Nephron (organoid): ENCODE measurements around the gene PRKCB.
A peak's percentile ranks its signal among the peaks of the same experiment; 100 is the strongest.

ENCODE experiments used
- H3K27ac Mint-ChIP-seq, 3 experiments: 2 replicates each; pipeline ENCODE4 v1.8.0; 2020; ENCODE audit warnings: mixed read lengths in 3 of 3, mild to moderate bottlenecking in 2 of 3, moderate library complexity in 1 of 3
- H3K27me3 Mint-ChIP-seq: 2 replicates; pipeline ENCODE4 v1.8.0; 2021; ENCODE audit warnings: low read depth, mild to moderate bottlenecking, moderate library complexity, mixed read lengths
- H3K36me3 Mint-ChIP-seq: 2 replicates; pipeline ENCODE4 v1.8.0; 2020; ENCODE audit warnings: low read depth, mixed read lengths
- H3K4me1 Mint-ChIP-seq: 2 replicates; pipeline ENCODE4 v1.8.0; 2020; ENCODE audit warnings: mixed read lengths
- H3K4me3 Mint-ChIP-seq, 3 experiments: 2 replicates each; pipeline ENCODE4 v1.8.0; 2020; ENCODE audit warnings: mild to moderate bottlenecking in 3 of 3, mixed read lengths in 3 of 3, moderate library complexity in 2 of 3
- H3K9me3 Mint-ChIP-seq: 2 replicates; pipeline ENCODE4 v1.8.0; 2020; ENCODE audit warnings: mixed read lengths
- CTCF ChIP-seq, 3 experiments: fragments of 200-600 bp; sonication (generic); IDR thresholded peaks; one replicate each; pipeline ENCODE4 v1.5.0; 2021; ENCODE audit warnings: antibody characterized with exemption in 3 of 3; ENCODE audit not compliant: unreplicated experiment in 3 of 3

Gene PRKCB

DNA sequence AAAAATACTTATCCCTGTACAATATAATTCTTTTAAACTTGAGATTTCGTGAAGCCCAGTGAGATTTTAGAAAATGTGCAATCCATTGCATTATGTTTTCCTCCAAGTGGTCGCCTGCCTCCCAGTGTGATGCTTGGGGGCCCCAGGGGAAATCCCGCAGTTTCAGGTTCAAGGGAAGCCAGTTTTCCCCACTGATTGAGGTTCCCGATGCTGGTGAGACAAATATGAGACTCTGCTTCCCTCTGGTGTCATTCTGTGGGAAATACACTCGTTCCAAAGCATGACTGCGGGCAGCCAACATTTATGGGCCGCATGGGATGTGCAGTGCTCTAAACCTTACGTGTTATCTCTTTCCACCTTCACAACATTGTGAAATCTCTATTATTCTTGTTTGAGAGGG lies 200.8 kb downstream of the PRKCB start:
- no peaks in the 10 kb centered on the region for H3K4me1 Mint-ChIP-seq
- no peaks in the 10 kb centered on the region for H3K9me3 Mint-ChIP-seq
- no peak overlapping the region for H3K27ac Mint-ChIP-seq
- H3K4me3 Mint-ChIP-seq = no peak overlapping the region
- H3K27me3 Mint-ChIP-seq = peaks cover 37% of the 10 kb centered on the region
- H3K36me3 Mint-ChIP-seq = no peaks in the 10 kb centered on the region
- TF ChIP-seq CTCF (IDR thresholded peaks at IDR 0.05; ENCODE audit: unreplicated experiment in 3 of 3) = peak; percentile 69 to 81 (median 74)

GRCh38 chr16:24037335-24037734 lies 201.6 kb downstream of the PRKCB start:
- Mint-ChIP-seq H3K27me3 (peaks cover 42% of the 10 kb centered on the region), H3K4me1 (no peaks in the 10 kb centered on the region), H3K36me3 (no peaks in the 10 kb centered on the region), H3K9me3 (no peaks in the 10 kb centered on the region), H3K4me3 (no peak overlapping the region), H3K27ac (no peak overlapping the region)
- TF ChIP-seq CTCF (IDR thresholded peaks at IDR 0.05; ENCODE audit: unreplicated experiment in 3 of 3) = no peak

GRCh38 chr16:24041834-24042631 lies 206.2 kb downstream of the PRKCB start:
- Mint-ChIP-seq H3K36me3 (no peaks in the 10 kb centered on the region), H3K4me3 (no peak overlapping the region), H3K9me3 (no peaks in the 10 kb centered on the region), H3K27me3 (peaks cover 27% of the 10 kb centered on the region), H3K27ac (no peak overlapping the region), H3K4me1 (no peaks in the 10 kb centered on the region)
- TF ChIP-seq CTCF (IDR thresholded peaks at IDR 0.05; ENCODE audit: unreplicated experiment in 3 of 3) = peak; percentile 73 to 78 (median 76)

GRCh38 chr16:24044467-24044866 lies 208.7 kb downstream of the PRKCB start:
- no peak for TF ChIP-seq CTCF (IDR thresholded peaks at IDR 0.05; ENCODE audit: unreplicated experiment in 3 of 3)
- Mint-ChIP-seq H3K4me3 (no peak overlapping the region), H3K27ac (no peak overlapping the region), H3K27me3 (peaks cover 23% of the 10 kb centered on the region), H3K36me3 (no peaks in the 10 kb centered on the region), H3K4me1 (no peaks in the 10 kb centered on the region), H3K9me3 (no peaks in the 10 kb centered on the region)

- Mint-ChIP-seq H3K27ac (no peak overlapping the region), H3K4me3 (no peak overlapping the region), H3K9me3 (no peaks in the 10 kb centered on the region), H3K27me3 (peaks cover 28% of the 10 kb centered on the region), H3K4me1 (no peaks in the 10 kb centered on the region), H3K36me3 (no peaks in the 10 kb centered on the region)
- TF ChIP-seq CTCF (IDR thresholded peaks at IDR 0.05; ENCODE audit: unreplicated experiment in 3 of 3) = peak; percentile 50 to 55 (median 54)
Measured at GRCh38 chr16:24045641-24046040, 209.9 kb downstream of the PRKCB start.

- TF ChIP-seq CTCF (IDR thresholded peaks at IDR 0.05; ENCODE audit: unreplicated experiment in 3 of 3) = no peak
- H3K27ac Mint-ChIP-seq = no peak overlapping the region
- H3K4me1 Mint-ChIP-seq = no peaks in the 10 kb centered on the region
- H3K27me3 Mint-ChIP-seq = peaks cover 30% of the 10 kb centered on the region
- H3K9me3 Mint-ChIP-seq = no peaks in the 10 kb centered on the region
- H3K36me3 Mint-ChIP-seq = no peaks in the 10 kb centered on the region
- H3K4me3 Mint-ChIP-seq = no peak overlapping the region
Measured at GRCh38 chr16:24046442-24046841, 210.7 kb downstream of the PRKCB start.
